SK-N-MC (cell line): Measurements from ENCODE around the gene RSU1.

Experiments used
- EZH2 ChIP-seq: fragments of 200-600 bp; sonication (generic); IDR thresholded peaks from one replicate; pipeline ENCODE4 v1.6.1; 2017; ENCODE audit warnings: antibody characterized with exemption
- POLR2AphosphoS5 ChIP-seq: IDR thresholded peaks from 2 replicates; pipeline ENCODE4 v1.6.1; 2012; ENCODE audit warnings: mild to moderate bottlenecking, low read depth, low read length, borderline replicate concordance

- TF ChIP-seq EZH2 (no peak), POLR2AphosphoS5 (no peak)
Measured at GRCh38 chr10:16686054-16686902, 130.9 kb downstream of the RSU1 start.
